ENCODE measurements around the gene ISG15.

DNA sequence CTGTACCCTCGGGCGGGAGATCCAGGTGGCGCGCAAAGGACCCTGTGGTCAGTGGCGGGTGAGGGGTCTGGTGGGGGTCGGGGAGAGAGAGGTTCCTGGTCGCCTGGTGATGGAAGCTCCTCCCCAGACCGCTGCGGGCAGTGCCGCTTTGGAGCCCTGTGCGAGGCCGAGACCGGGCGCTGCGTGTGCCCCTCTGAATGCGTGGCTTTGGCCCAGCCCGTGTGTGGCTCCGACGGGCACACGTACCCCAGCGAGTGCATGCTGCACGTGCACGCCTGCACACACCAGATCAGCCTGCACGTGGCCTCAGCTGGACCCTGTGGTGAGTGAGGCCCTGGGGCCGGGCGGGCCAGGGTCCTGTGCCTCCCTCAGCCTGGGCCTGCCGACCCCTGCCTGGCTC, 30.1 kb downstream of the ISG15 start:
- TF ChIP-seq POLR2A (IDR thresholded peaks at IDR 0.05) (no peak), POLR2AphosphoS5 (IDR thresholded peaks at IDR 0.05) (no peak), EP300 (IDR thresholded peaks at IDR 0.05; ENCODE audit: low read depth) (no peak)
- TF ChIP-seq, protein P1, sequence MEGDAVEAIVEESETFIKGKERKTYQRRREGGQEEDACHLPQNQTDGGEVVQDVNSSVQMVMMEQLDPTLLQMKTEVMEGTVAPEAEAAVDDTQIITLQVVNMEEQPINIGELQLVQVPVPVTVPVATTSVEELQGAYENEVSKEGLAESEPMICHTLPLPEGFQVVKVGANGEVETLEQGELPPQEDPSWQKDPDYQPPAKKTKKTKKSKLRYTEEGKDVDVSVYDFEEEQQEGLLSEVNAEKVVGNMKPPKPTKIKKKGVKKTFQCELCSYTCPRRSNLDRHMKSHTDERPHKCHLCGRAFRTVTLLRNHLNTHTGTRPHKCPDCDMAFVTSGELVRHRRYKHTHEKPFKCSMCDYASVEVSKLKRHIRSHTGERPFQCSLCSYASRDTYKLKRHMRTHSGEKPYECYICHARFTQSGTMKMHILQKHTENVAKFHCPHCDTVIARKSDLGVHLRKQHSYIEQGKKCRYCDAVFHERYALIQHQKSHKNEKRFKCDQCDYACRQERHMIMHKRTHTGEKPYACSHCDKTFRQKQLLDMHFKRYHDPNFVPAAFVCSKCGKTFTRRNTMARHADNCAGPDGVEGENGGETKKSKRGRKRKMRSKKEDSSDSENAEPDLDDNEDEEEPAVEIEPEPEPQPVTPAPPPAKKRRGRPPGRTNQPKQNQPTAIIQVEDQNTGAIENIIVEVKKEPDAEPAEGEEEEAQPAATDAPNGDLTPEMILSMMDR (IDR thresholded peaks at IDR 0.05) = no peak
